Measurements from ENCODE around the gene CANX. TPM values are rescaled to one million over a fixed set of nuclear protein-coding genes. Genes with fewer than 3 reads are reported as not detected.

The CANX gene
- total and polyA plus RNA-seq, 9 of the 15 experiments (the other 6 are each of a cell fraction or from before 2014, with no cell fraction given), result 155 to 893 (median 589) TPM

DNA sequence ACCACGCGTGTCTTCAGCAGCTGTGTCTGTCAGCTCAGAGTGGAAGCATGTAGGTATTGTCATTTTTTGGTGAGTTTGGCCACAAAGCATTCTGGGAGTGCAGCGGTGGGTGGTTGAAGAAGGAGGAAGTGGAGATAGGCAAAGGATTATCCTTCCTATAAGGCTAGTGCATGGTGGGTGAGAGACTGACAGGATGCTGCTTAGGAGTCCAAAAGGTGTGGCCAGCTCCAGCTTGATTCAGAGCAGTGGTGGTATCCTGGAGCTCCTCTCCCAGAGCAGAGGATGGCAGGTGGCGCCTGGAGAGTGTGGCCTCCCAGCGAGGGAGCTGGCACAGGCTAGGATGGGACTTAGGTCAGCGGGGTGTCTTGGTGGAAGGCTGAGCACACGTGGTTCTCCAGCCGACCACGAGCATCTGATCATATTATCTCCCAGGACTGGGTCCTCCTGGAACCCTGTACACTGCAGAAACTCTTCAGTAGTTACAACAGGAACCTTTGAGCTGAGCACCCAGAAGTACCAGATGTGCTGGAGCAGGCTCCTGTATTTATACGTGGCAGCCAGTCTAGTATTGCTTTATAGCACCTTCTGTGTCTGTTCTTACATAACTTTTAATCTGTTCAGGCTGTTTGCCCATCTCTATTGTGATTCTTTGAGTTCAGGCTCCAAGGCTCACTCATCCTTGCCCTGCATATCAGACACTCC is 63.5 kb downstream of the CANX start (continued):
- TF ChIP-seq, protein P1, sequence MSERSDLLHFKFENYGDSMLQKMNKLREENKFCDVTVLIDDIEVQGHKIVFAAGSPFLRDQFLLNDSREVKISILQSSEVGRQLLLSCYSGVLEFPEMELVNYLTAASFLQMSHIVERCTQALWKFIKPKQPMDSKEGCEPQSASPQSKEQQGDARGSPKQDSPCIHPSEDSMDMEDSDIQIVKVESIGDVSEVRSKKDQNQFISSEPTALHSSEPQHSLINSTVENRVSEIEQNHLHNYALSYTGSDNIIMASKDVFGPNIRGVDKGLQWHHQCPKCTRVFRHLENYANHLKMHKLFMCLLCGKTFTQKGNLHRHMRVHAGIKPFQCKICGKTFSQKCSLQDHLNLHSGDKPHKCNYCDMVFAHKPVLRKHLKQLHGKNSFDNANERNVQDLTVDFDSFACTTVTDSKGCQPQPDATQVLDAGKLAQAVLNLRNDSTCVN (CRISPR knock-in tag; IDR thresholded peaks at IDR 0.05), result 0 out of 2 replicates have a peak, but pooled peaks have one; percentile 38
- TF ChIP-seq C11orf30 (IDR thresholded peaks at IDR 0.05; ENCODE audit: low read depth), result no peak
- TF ChIP-seq ZNF830 (CRISPR knock-in tag; IDR thresholded peaks at IDR 0.05), result no peak
- peak in 1 of 2 experiments; percentile 59; a peak in 1 of 4 replicates for TF ChIP-seq HDAC1 (IDR thresholded peaks at IDR 0.05)
- TF ChIP-seq SP2 (IDR thresholded peaks at IDR 0.05; ENCODE audit: extremely low read depth, low read depth, low read length, poor library complexity, severe bottlenecking), result no peak
- no peak for TF ChIP-seq SREBF1 (IDR thresholded peaks at IDR 0.05; ENCODE audit: borderline replicate concordance, low read depth, low read length)
- TF ChIP-seq, protein P2, sequence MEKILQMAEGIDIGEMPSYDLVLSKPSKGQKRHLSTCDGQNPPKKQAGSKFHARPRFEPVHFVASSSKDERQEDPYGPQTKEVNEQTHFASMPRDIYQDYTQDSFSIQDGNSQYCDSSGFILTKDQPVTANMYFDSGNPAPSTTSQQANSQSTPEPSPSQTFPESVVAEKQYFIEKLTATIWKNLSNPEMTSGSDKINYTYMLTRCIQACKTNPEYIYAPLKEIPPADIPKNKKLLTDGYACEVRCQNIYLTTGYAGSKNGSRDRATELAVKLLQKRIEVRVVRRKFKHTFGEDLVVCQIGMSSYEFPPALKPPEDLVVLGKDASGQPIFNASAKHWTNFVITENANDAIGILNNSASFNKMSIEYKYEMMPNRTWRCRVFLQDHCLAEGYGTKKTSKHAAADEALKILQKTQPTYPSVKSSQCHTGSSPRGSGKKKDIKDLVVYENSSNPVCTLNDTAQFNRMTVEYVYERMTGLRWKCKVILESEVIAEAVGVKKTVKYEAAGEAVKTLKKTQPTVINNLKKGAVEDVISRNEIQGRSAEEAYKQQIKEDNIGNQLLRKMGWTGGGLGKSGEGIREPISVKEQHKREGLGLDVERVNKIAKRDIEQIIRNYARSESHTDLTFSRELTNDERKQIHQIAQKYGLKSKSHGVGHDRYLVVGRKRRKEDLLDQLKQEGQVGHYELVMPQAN (IDR thresholded peaks at IDR 0.05; ENCODE audit: borderline replicate concordance), result peak; percentile 74; the same call in 1 of the 2 replicates
- TF ChIP-seq FOXJ2 (tag; IDR thresholded peaks at IDR 0.05), result no peak
- TF ChIP-seq, protein P3, sequence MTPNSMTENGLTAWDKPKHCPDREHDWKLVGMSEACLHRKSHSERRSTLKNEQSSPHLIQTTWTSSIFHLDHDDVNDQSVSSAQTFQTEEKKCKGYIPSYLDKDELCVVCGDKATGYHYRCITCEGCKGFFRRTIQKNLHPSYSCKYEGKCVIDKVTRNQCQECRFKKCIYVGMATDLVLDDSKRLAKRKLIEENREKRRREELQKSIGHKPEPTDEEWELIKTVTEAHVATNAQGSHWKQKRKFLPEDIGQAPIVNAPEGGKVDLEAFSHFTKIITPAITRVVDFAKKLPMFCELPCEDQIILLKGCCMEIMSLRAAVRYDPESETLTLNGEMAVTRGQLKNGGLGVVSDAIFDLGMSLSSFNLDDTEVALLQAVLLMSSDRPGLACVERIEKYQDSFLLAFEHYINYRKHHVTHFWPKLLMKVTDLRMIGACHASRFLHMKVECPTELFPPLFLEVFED (CRISPR knock-in tag; conservative IDR thresholded peaks at IDR 0.05), result no peak
- TF ChIP-seq, protein P4, sequence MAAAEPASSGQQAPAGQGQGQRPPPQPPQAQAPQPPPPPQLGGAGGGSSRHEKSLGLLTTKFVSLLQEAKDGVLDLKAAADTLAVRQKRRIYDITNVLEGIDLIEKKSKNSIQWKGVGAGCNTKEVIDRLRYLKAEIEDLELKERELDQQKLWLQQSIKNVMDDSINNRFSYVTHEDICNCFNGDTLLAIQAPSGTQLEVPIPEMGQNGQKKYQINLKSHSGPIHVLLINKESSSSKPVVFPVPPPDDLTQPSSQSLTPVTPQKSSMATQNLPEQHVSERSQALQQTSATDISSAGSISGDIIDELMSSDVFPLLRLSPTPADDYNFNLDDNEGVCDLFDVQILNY (CRISPR knock-in tag; IDR thresholded peaks at IDR 0.05), result no peak
- TF ChIP-seq ETV6 (IDR thresholded peaks at IDR 0.05; ENCODE audit: borderline replicate concordance in 1 of 2, low read depth in 2 of 2, low read length in 1 of 2), result no peak
- TF ChIP-seq ETV6 (CRISPR knock-in tag; IDR thresholded peaks at IDR 0.05; ENCODE audit: borderline replicate concordance), result no peak
- no peak for TF ChIP-seq PTBP1 (IDR thresholded peaks at IDR 0.05; ENCODE audit: low read depth, low read length)
- peak; percentile 8; the same call in 1 of the 2 replicates for TF ChIP-seq TCF3 (CRISPR knock-in tag; IDR thresholded peaks at IDR 0.05)
- TF ChIP-seq, protein P5, sequence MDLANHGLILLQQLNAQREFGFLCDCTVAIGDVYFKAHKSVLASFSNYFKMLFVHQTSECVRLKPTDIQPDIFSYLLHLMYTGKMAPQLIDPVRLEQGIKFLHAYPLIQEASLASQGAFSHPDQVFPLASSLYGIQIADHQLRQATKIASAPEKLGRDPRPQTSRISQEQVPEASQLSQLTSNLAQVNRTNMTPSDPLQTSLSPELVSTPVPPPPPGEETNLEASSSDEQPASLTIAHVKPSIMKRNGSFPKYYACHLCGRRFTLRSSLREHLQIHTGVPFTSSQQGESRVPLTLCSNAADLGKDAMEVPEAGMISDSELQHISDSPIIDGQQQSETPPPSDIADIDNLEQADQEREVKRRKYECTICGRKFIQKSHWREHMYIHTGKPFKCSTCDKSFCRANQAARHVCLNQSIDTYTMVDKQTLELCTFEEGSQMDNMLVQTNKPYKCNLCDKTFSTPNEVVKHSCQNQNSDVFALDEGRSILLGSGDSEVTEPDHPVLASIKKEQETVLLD (IDR thresholded peaks at IDR 0.05), result no peak
- no peak for TF ChIP-seq HEY1 (CRISPR knock-in tag; IDR thresholded peaks at IDR 0.05; ENCODE audit: borderline replicate concordance)
- TF ChIP-seq, protein P6, sequence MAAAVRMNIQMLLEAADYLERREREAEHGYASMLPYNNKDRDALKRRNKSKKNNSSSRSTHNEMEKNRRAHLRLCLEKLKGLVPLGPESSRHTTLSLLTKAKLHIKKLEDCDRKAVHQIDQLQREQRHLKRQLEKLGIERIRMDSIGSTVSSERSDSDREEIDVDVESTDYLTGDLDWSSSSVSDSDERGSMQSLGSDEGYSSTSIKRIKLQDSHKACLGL (CRISPR knock-in tag; IDR thresholded peaks at IDR 0.05; ENCODE audit: borderline replicate concordance, poor library complexity, severe bottlenecking), result no peak
- 0 out of 2 replicates have a peak, but pooled peaks have one; percentile 21 for TF ChIP-seq ESRRA (IDR thresholded peaks at IDR 0.05; ENCODE audit: borderline replicate concordance, low read depth)
- TF ChIP-seq NR2F6 (CRISPR knock-in tag; IDR thresholded peaks at IDR 0.05), result no peak
